ENCODE measurements around the gene DHX34. TPM values are rescaled to one million over a fixed set of nuclear protein-coding genes. Genes with fewer than 3 reads are reported as not detected.
A peak's percentile ranks its signal among the peaks of the same experiment; 100 is the strongest.
"Not testable (repeated sequence)": the region's sequence is repeated elsewhere in the genome, so short reads cannot be mapped to it uniquely, and the experiment has no call there.

Gene DHX34
- total RNA-seq, 1 donor from 2014 or later = 6.4 TPM

- intact Hi-C loops (cut with DNase I) = no loop called here
- ATAC-seq (ENCODE audit: poor library complexity) (no peak), DNase-seq (no peak)
Observed at GRCh38 chr19:47378246-47378645, 29.1 kb downstream of the DHX34 start.

- ATAC-seq (ENCODE audit: poor library complexity) (no peak), DNase-seq (no peak)
- intact Hi-C loops (cut with DNase I) = no loop called here
Observed at GRCh38 chr19:47379381-47379938, 30.3 kb downstream of the DHX34 start.

- ATAC-seq (ENCODE audit: poor library complexity) (no peak), DNase-seq (no peak)
- intact Hi-C loops (cut with DNase I) = loop anchor here (10.0 kb wide), 1 partner anchor 76 kb away; the partner anchor contains the start of gene C5AR1
Observed at GRCh38 chr19:47380559-47380958, 31.4 kb downstream of the DHX34 start.

GRCh38 chr19:47381121-47381520 lies 32.0 kb downstream of the DHX34 start:
- intact Hi-C loops (cut with DNase I) = loop anchor here (10.0 kb wide), 1 partner anchor 76 kb away; the partner anchor contains the start of gene C5AR1
- ATAC-seq (ENCODE audit: poor library complexity) = no peak
- no peak for DNase-seq

- peak; percentile 62 for DNase-seq
- intact Hi-C loops (cut with DNase I) = loop anchor here (10.0 kb wide), 1 partner anchor 77 kb away; the partner anchor contains the start of gene C5AR1
Observed at GRCh38 chr19:47381653-47382279, 32.7 kb downstream of the DHX34 start.

GRCh38 chr19:47383890-47384289 lies 34.8 kb downstream of the DHX34 start:
- not testable (repeated sequence) for DNase-seq; ATAC-seq (ENCODE audit: poor library complexity)
- intact Hi-C loops (cut with DNase I) = loop anchor here (10.0 kb wide), 1 partner anchor 79 kb away; the partner anchor contains the start of gene C5AR1

More at GRCh38 chr19:47381653-47382279, 32.7 kb downstream of the DHX34 start:
- ATAC-seq (ENCODE audit: poor library complexity) = no peak

- not testable (repeated sequence) for ATAC-seq (ENCODE audit: poor library complexity); DNase-seq
- intact Hi-C loops (cut with DNase I) = loop anchor here (10.0 kb wide), 1 partner anchor 80 kb away; the partner anchor contains the start of gene C5AR1
Observed at GRCh38 chr19:47384533-47384932, 35.4 kb downstream of the DHX34 start.

GRCh38 chr19:47386582-47386981 lies 37.5 kb downstream of the DHX34 start:
- peak; percentile 45 for DNase-seq
- intact Hi-C loops (cut with DNase I) = loop anchor here (10.0 kb wide), 1 partner anchor 82 kb away; the partner anchor contains the start of gene C5AR1

GRCh38 chr19:47387623-47388022 lies 38.5 kb downstream of the DHX34 start:
- intact Hi-C loops (cut with DNase I) = loop anchor here (10.0 kb wide), 1 partner anchor 83 kb away; the partner anchor contains the start of gene C5AR1

More at GRCh38 chr19:47386582-47386981, 37.5 kb downstream of the DHX34 start:
- not testable (repeated sequence) for ATAC-seq (ENCODE audit: poor library complexity)

GRCh38 chr19:47388721-47389120 lies 39.6 kb downstream of the DHX34 start:
- ATAC-seq (ENCODE audit: poor library complexity) = peak; percentile 42
- DNase-seq = peak; percentile 43
- intact Hi-C loops (cut with DNase I) = loop anchor here (10.0 kb wide), 1 partner anchor 84 kb away; the partner anchor contains the start of gene C5AR1

More at GRCh38 chr19:47387623-47388022, 38.5 kb downstream of the DHX34 start:
- not testable (repeated sequence) for ATAC-seq (ENCODE audit: poor library complexity); DNase-seq

- intact Hi-C loops (cut with DNase I) = loop anchor here (10.0 kb wide), 1 partner anchor 84 kb away; the partner anchor contains the start of gene C5AR1
- DNase-seq = peak; percentile 70
- peak; percentile 48 for ATAC-seq (ENCODE audit: poor library complexity)
Observed at GRCh38 chr19:47389150-47389556, 40.0 kb downstream of the DHX34 start.

GRCh38 chr19:47390533-47391488 lies 41.7 kb downstream of the DHX34 start:
- intact Hi-C loops (cut with DNase I) = no loop called here
- ATAC-seq (ENCODE audit: poor library complexity) = no peak

GRCh38 chr19:47391510-47392223 lies 42.6 kb downstream of the DHX34 start:
- peak; percentile 81 for ATAC-seq (ENCODE audit: poor library complexity)

More at GRCh38 chr19:47390533-47391488, 41.7 kb downstream of the DHX34 start:
- no peak for DNase-seq

GRCh38 chr19:47398707-47399597 lies 49.8 kb downstream of the DHX34 start:
- DNase-seq (no peak), ATAC-seq (ENCODE audit: poor library complexity) (no peak)
- intact Hi-C loops (cut with DNase I) = no loop called here

More at GRCh38 chr19:47391510-47392223, 42.6 kb downstream of the DHX34 start:
- intact Hi-C loops (cut with DNase I) = no loop called here
- DNase-seq = peak; percentile 85

GRCh38 chr19:47402504-47402903 lies 53.4 kb downstream of the DHX34 start:
- DNase-seq (no peak), ATAC-seq (ENCODE audit: poor library complexity) (no peak)
- intact Hi-C loops (cut with DNase I) = no loop called here

- no peak for ATAC-seq (ENCODE audit: poor library complexity)
- intact Hi-C loops (cut with DNase I) = no loop called here
- no peak for DNase-seq
Observed at GRCh38 chr19:47404334-47405196, 55.5 kb downstream of the DHX34 start.

All from Right ventricle myocardium superior (tissue), 1 donor.